CD4-positive, alpha-beta T cell (primary cell): ENCODE data around the gene PRKCA. TPM values are rescaled to one million over a fixed set of nuclear protein-coding genes. Genes with fewer than 3 reads are reported as not detected.

Source experiments
- ATAC-seq: fragments of 200-7000 bp; cut with Tn5 transposase; one replicate; pipeline ENCODE4 v1.10.0; 2022; ENCODE audit warnings: mild to moderate bottlenecking; ENCODE audit not compliant: poor library complexity
- CTCF ChIA-PET: fragments of 350-600 bp; sonication (Branson Sonifier 250); formaldehyde crosslinking; loops from one replicate; lab custom pipeline; 2021; ENCODE audit warnings: antibody characterized with exemption, inconsistent platforms; lab: Charles Lee
- POLR2A ChIA-PET: fragments of 350-600 bp; sonication (Branson Sonifier 250); formaldehyde crosslinking; loops from one replicate; lab custom pipeline; 2021; ENCODE audit warnings: antibody characterized with exemption, inconsistent platforms; lab: Charles Lee
- DNase-seq, 14 experiments: peaks; one replicate each; pipeline ENCODE4 v3.0.0-alpha.2; 2013 to 2020; ENCODE audit warnings: mixed read lengths in 2 of 14
- H3K27ac ChIP-seq, 2 donors: one replicate each; pipeline versions ENCODE4 v1.5.1 to v1.7.0; 2013; ENCODE audit warnings: low read length in 2 of 2, low read depth in 1 of 2, mild to moderate bottlenecking in 1 of 2
- H3K27me3 ChIP-seq, 2 experiments: 1 replicate in 1 of 2; 2 replicates in 1 of 2; pipeline versions ENCODE4 v1.6.1 to v1.7.0; 2013; ENCODE audit warnings: low read length in 2 of 2, control low read depth in 1 of 2, mild to moderate bottlenecking in 1 of 2, moderate library complexity in 1 of 2; ENCODE audit not compliant: insufficient read depth in 2 of 2, control insufficient read depth in 1 of 2
- H3K36me3 ChIP-seq: one replicate; pipeline ENCODE4 v1.6.1; 2013; ENCODE audit warnings: low read length, control low read depth; ENCODE audit not compliant: insufficient read depth
- H3K4me1 ChIP-seq: one replicate; pipeline ENCODE4 v1.6.1; 2013; ENCODE audit warnings: low read length, control low read depth; ENCODE audit not compliant: insufficient read depth
- H3K4me3 ChIP-seq: one replicate; pipeline ENCODE4 v1.5.1; 2013; ENCODE audit warnings: mild to moderate bottlenecking, low read length, moderate library complexity
- H3K9me3 ChIP-seq, 2 experiments: 1 replicate in 1 of 2; 2 replicates in 1 of 2; pipeline versions ENCODE4 v1.6.1 to v1.7.0; 2013; ENCODE audit warnings: low read length in 2 of 2, mild to moderate bottlenecking in 2 of 2, control low read depth in 1 of 2, moderate library complexity in 1 of 2; ENCODE audit not compliant: control insufficient read depth in 1 of 2, insufficient read depth in 1 of 2
- H3K27ac Mint-ChIP-seq: one replicate; pipeline ENCODE4 v1.8.0; 2020; ENCODE audit warnings: mixed read lengths
- H3K27me3 Mint-ChIP-seq: one replicate; pipeline ENCODE4 v1.8.0; 2021; ENCODE audit warnings: mixed read lengths
- H3K36me3 Mint-ChIP-seq: one replicate; pipeline ENCODE4 v1.8.0; 2021; ENCODE audit warnings: low read depth, mixed read lengths
- H3K4me1 Mint-ChIP-seq: one replicate; pipeline ENCODE4 v1.8.0; 2021; ENCODE audit warnings: low read depth, mixed read lengths
- H3K4me3 Mint-ChIP-seq: one replicate; pipeline ENCODE4 v1.8.0; 2020; ENCODE audit warnings: mild to moderate bottlenecking, mixed read lengths
- H3K9me3 Mint-ChIP-seq: one replicate; pipeline ENCODE4 v1.8.0; 2020; ENCODE audit warnings: mixed read lengths
- CTCF ChIP-seq: fragments of 200-600 bp; IDR thresholded peaks from one replicate; pipeline ENCODE4 v1.8.0; 2022; ENCODE audit warnings: antibody characterized with exemption, mild to moderate bottlenecking
- intact Hi-C, 2 experiments: fragments of 100-400 bp; cut with DNase I in 1 of 2; cut with micrococcal nuclease in 1 of 2; formaldehyde crosslinking; loops; one replicate each; pipeline versions ENCODE4 v1.15.1 to v1.9.0; 2023 to 2025; cut with DNase I, micrococcal nuclease
- total RNA-seq, 174 experiments: library from RNA in 2 of 174; stranded (reverse) in 2 of 174; gene quantifications; one replicate each; pipeline ENCODE4 v1.2.3 and lab custom pipeline; 2021 to 2026

Gene PRKCA
- total RNA-seq, 2 experiments from 2014 or later = 84.8 to 88.6 TPM

- ChIA-PET CTCF (no interaction called here), POLR2A (no interaction called here)
- Histone ChIP-seq H3K27ac (no peak overlapping the region), H3K4me1 (no peaks in the 10 kb centered on the region), H3K4me3 (no peak overlapping the region), H3K9me3 (no peaks in the 10 kb centered on the region), H3K36me3 (no peaks in the 10 kb centered on the region), H3K27me3 (peaks cover 28 to 29% of the 10 kb centered on the region in 2 experiments)
- Mint-ChIP-seq H3K4me1 (no peaks in the 10 kb centered on the region), H3K27ac (no peak overlapping the region), H3K9me3 (no peaks in the 10 kb centered on the region), H3K36me3 (no peaks in the 10 kb centered on the region), H3K27me3 (peaks cover 48% of the 10 kb centered on the region), H3K4me3 (no peak overlapping the region)
- DNase-seq (no peak), ATAC-seq (no peak)
- no peak for TF ChIP-seq CTCF
- intact Hi-C loops = no loop called here
Measured at GRCh38 chr17:66837885-66838665, 535.7 kb downstream of the PRKCA start.

- CTCF ChIA-PET = no interaction called here
- no peak for ATAC-seq
- H3K4me3 ChIP-seq = no peak overlapping the region
- intact Hi-C loops = no loop called here
- TF ChIP-seq CTCF = no peak
- no peaks in the 10 kb centered on the region for H3K36me3 Mint-ChIP-seq
- H3K9me3 Mint-ChIP-seq = no peaks in the 10 kb centered on the region
- H3K4me1 ChIP-seq = no peaks in the 10 kb centered on the region
- no peak overlapping the region for H3K27ac ChIP-seq
- H3K27me3 Mint-ChIP-seq = peaks cover 33% of the 10 kb centered on the region
- POLR2A ChIA-PET = no interaction called here
- no peaks in the 10 kb centered on the region for H3K36me3 ChIP-seq
- H3K27ac Mint-ChIP-seq = no peak overlapping the region
- DNase-seq = no peak
- no peaks in the 10 kb centered on the region for H3K9me3 ChIP-seq
- no peaks in the 10 kb centered on the region for H3K4me1 Mint-ChIP-seq
- no peak overlapping the region for H3K4me3 Mint-ChIP-seq
- peaks cover 14 to 19% of the 10 kb centered on the region in 2 experiments for H3K27me3 ChIP-seq
Measured at GRCh38 chr17:66839616-66840015, 537.2 kb downstream of the PRKCA start.

- CTCF ChIA-PET = no interaction called here
- intact Hi-C loops = no loop called here
- Histone ChIP-seq H3K27me3 (peaks cover 14 to 17% of the 10 kb centered on the region in 2 experiments), H3K9me3 (no peaks in the 10 kb centered on the region), H3K4me3 (no peak overlapping the region), H3K36me3 (no peaks in the 10 kb centered on the region), H3K4me1 (no peaks in the 10 kb centered on the region), H3K27ac (no peak overlapping the region)
- Mint-ChIP-seq H3K9me3 (no peaks in the 10 kb centered on the region), H3K4me3 (no peak overlapping the region), H3K4me1 (no peaks in the 10 kb centered on the region), H3K27me3 (peaks cover 31% of the 10 kb centered on the region), H3K36me3 (no peaks in the 10 kb centered on the region), H3K27ac (no peak overlapping the region)
- no peak for ATAC-seq
- no peak for DNase-seq
- no peak for TF ChIP-seq CTCF
- POLR2A ChIA-PET = no interaction called here
Measured at GRCh38 chr17:66840061-66840460, 537.6 kb downstream of the PRKCA start.
